Measurements from ENCODE around the gene PIP5K1C.
"Not testable (repeated sequence)": the region's sequence is repeated elsewhere in the genome, so short reads cannot be mapped to it uniquely, and the experiment has no call there.

The PIP5K1C gene

DNA sequence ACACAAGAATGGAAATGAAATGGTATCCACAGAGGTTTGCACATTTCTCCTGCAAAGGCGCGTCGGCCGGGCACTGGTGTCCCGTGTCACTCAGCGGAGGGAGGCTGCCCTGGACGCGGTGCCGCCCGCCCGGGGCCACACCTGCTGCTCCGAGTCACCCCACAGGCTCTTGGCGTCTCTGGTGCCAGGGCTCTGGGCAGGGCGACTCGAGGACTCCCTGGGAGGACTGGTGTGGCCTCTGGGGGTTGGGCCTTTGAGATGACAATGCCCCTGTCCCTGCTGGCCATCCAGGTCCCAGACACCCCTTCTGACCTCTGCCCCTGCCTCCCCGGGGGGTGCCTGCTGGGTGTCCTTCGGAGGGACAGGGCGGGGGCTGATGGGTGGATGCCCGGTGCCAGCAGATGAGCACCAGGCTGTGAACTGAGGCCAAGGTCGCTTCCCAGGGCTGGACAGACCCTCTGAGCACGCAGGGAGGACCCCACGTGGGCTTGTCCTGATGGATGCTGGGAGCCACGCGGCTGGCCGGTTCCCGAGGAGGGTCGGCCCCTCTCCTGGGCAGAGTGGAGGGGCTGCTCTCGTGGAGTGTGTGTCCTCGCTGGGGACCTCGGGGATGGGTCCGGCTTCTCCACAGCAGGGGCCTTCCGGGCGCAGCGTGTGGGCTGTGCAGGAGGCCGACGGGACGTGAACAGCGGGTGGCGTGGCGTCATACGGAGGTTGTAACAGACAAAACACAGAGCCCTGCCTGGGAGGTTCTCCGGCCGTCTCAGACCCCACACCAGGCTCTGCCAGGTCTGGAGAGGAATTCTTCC is 69.0 kb downstream of the PIP5K1C start:
- H3K27me3 ChIP-seq (replicated peaks; ENCODE audit: control insufficient read depth, insufficient read depth, low read length), result no peaks in the 10 kb centered on the region
- H3K36me3 ChIP-seq (ENCODE audit: control insufficient read depth, insufficient read depth, low read length), result peaks cover 8% of the 10 kb centered on the region
- TF ChIP-seq, protein P1, sequence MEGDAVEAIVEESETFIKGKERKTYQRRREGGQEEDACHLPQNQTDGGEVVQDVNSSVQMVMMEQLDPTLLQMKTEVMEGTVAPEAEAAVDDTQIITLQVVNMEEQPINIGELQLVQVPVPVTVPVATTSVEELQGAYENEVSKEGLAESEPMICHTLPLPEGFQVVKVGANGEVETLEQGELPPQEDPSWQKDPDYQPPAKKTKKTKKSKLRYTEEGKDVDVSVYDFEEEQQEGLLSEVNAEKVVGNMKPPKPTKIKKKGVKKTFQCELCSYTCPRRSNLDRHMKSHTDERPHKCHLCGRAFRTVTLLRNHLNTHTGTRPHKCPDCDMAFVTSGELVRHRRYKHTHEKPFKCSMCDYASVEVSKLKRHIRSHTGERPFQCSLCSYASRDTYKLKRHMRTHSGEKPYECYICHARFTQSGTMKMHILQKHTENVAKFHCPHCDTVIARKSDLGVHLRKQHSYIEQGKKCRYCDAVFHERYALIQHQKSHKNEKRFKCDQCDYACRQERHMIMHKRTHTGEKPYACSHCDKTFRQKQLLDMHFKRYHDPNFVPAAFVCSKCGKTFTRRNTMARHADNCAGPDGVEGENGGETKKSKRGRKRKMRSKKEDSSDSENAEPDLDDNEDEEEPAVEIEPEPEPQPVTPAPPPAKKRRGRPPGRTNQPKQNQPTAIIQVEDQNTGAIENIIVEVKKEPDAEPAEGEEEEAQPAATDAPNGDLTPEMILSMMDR (IDR thresholded peaks at IDR 0.05; ENCODE audit: insufficient read depth, low read length, poor library complexity, severe bottlenecking), result no peak
- no peak for DNase-seq (ENCODE audit: extremely low read depth, insufficient read length)
- no peak overlapping the region for H3K4me3 ChIP-seq (replicated peaks; ENCODE audit: low read depth, low read length)

DNA sequence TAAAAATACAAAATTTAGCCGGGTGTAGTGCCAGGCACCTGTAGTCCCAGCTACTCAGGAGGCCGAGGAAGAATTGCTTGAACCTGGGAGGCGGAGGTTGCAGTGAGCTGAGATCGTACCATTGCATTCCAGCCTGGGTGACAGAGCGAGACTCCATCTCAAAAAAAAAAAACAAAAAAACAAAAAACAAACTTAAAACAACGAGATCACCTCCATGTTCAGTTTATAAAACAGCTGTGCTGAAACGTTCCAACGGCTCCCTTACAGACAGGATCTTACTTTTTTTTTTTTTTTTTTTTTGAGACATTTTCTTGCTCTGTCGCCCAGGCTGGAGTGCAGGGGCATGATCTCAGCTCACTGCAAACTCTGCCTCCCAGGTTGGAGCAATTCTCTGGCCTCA is 71.5 kb downstream of the PIP5K1C start:
- DNase-seq (ENCODE audit: extremely low read depth, insufficient read length); H3K36me3 ChIP-seq (ENCODE audit: control insufficient read depth, insufficient read depth, low read length); H3K4me3 ChIP-seq (replicated peaks; ENCODE audit: low read depth, low read length); H3K27me3 ChIP-seq (replicated peaks; ENCODE audit: control insufficient read depth, insufficient read depth, low read length): not testable (repeated sequence)

DNA sequence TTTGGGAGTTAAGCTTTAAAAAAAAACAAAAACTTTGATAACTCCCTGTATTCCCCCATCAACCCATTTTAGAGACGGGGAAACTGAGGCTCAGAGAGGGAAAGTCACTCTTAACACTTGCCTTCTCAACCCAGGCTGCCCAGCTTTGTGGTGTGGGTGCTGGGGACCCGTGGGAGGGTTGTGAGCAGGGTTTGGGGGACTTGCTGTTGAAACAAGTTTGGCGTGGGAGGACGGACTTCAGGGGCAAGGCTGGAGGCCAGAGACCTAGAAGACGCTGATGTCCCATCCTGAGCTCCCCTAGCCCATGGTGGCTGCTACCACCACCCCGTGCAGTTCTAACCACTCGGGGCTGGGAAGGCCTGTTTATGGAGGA is 72.9 kb downstream of the PIP5K1C start:
- H3K4me3 ChIP-seq (replicated peaks; ENCODE audit: low read depth, low read length), result peak overlapping the region; percentile 30
- TF ChIP-seq, protein P1 (IDR thresholded peaks at IDR 0.05; ENCODE audit: insufficient read depth, low read length, poor library complexity, severe bottlenecking), result no peak

GRCh38 chr19:3626473-3627350 is 73.6 kb downstream of the PIP5K1C start, which contains the start of gene CACTIN:
TSS of gene CACTIN (minus strand) at chr19:3626790. CDS start at chr19:3626762, 28 bp downstream.
- peak; percentile 95 for DNase-seq (ENCODE audit: extremely low read depth, insufficient read length)
- H3K4me3 ChIP-seq (replicated peaks; ENCODE audit: low read depth, low read length), result peak within 1 kb of the TSS; percentile 99
- no peaks in the 10 kb centered on the region for H3K27me3 ChIP-seq (replicated peaks; ENCODE audit: control insufficient read depth, insufficient read depth, low read length)
- H3K36me3 ChIP-seq (ENCODE audit: control insufficient read depth, insufficient read depth, low read length), result peaks cover 8% of the 10 kb centered on the region
- TF ChIP-seq, protein P1 (IDR thresholded peaks at IDR 0.05; ENCODE audit: insufficient read depth, low read length, poor library complexity, severe bottlenecking), result no peak

More for the DNA sequence above, 72.9 kb downstream of the PIP5K1C start:
- no peaks in the 10 kb centered on the region for H3K27me3 ChIP-seq (replicated peaks; ENCODE audit: control insufficient read depth, insufficient read depth, low read length)
- DNase-seq (ENCODE audit: extremely low read depth, insufficient read length), result no peak
- peaks cover 10% of the 10 kb centered on the region for H3K36me3 ChIP-seq (ENCODE audit: control insufficient read depth, insufficient read depth, low read length)

- TF ChIP-seq, protein P1 (IDR thresholded peaks at IDR 0.05; ENCODE audit: insufficient read depth, low read length, poor library complexity, severe bottlenecking), result no peak
- peak overlapping the region; percentile 99 for H3K4me3 ChIP-seq (replicated peaks; ENCODE audit: low read depth, low read length)
- H3K27me3 ChIP-seq (replicated peaks; ENCODE audit: control insufficient read depth, insufficient read depth, low read length), result no peaks in the 10 kb centered on the region
- peaks cover 11% of the 10 kb centered on the region for H3K36me3 ChIP-seq (ENCODE audit: control insufficient read depth, insufficient read depth, low read length)
- DNase-seq (ENCODE audit: extremely low read depth, insufficient read length), result no peak
Observed at GRCh38 chr19:3625996-3626472, 74.2 kb downstream of the PIP5K1C start.

DNA sequence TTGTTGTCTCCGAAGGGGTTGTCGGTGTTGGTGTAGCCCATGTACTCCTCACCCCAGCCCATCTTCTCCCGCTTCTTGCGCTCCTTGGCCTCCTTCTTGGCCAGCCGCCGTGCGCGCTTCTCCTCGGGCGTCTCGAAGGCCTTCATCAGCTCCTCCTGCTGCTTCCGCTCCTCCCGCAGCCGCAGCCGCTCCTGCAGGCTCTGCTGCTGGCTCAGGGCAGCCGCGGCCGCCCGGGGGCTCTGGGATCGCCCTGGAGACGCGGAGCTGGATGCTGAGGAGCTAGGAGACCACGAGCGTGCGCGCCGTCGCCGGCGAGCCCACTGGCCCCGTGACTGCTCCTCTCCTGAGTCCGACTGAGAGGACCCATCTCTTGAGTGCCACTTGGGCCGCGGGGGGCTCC is 76.6 kb downstream of the PIP5K1C start:
- TF ChIP-seq, protein P1 (IDR thresholded peaks at IDR 0.05; ENCODE audit: insufficient read depth, low read length, poor library complexity, severe bottlenecking), result no peak
- Histone ChIP-seq H3K27me3 (replicated peaks; ENCODE audit: control insufficient read depth, insufficient read depth, low read length) (no peaks in the 10 kb centered on the region), H3K4me3 (replicated peaks; ENCODE audit: low read depth, low read length) (no peak overlapping the region), H3K36me3 (ENCODE audit: control insufficient read depth, insufficient read depth, low read length) (peaks cover 17% of the 10 kb centered on the region)
- DNase-seq (ENCODE audit: extremely low read depth, insufficient read length), result no peak

Measured in GM06990 (cell line).